Measurements from ENCODE around the gene TRIM29.
A peak's percentile ranks its signal among the peaks of the same experiment; 100 is the strongest.

The TRIM29 gene

GRCh38 chr11:120106354-120107150 is 31.4 kb downstream of the TRIM29 start:
- Histone ChIP-seq H3K9me3 (ENCODE audit: insufficient read depth, low read length) (no peaks in the 10 kb centered on the region), H3K4me1 (ENCODE audit: insufficient read depth, insufficient read length) (peaks cover 10% of the 10 kb centered on the region), H3K9ac (ENCODE audit: insufficient read length, low read depth) (peak overlapping the region; percentile 2), H3K36me3 (ENCODE audit: insufficient read depth, insufficient read length, low read length) (no peaks in the 10 kb centered on the region), H3K27me3 (ENCODE audit: insufficient read depth, insufficient read length) (peaks cover 38% of the 10 kb centered on the region), H3K4me3 (ENCODE audit: insufficient read length, low read depth) (no peak overlapping the region)
- TF ChIP-seq YY1 (IDR thresholded peaks at IDR 0.05; ENCODE audit: insufficient read depth, insufficient read length) (no peak), ZNF274 (IDR thresholded peaks at IDR 0.05; ENCODE audit: low read depth, low read length) (no peak), SUZ12 (IDR thresholded peaks at IDR 0.05; ENCODE audit: extremely low read depth, insufficient read depth, insufficient read length) (no peak)
- DNase-seq (ENCODE audit: low read depth, low spot score) = no peak

GRCh38 chr11:120105576-120105975 is 32.3 kb downstream of the TRIM29 start:
- Histone ChIP-seq H3K27me3 (ENCODE audit: insufficient read depth, insufficient read length) (peaks cover 30% of the 10 kb centered on the region), H3K9me3 (ENCODE audit: insufficient read depth, low read length) (no peaks in the 10 kb centered on the region), H3K4me1 (ENCODE audit: insufficient read depth, insufficient read length) (peaks cover 10% of the 10 kb centered on the region), H3K4me3 (ENCODE audit: insufficient read length, low read depth) (no peak overlapping the region), H3K9ac (ENCODE audit: insufficient read length, low read depth) (no peak overlapping the region), H3K36me3 (ENCODE audit: insufficient read depth, insufficient read length, low read length) (no peaks in the 10 kb centered on the region)
- DNase-seq (ENCODE audit: low read depth, low spot score) = no peak
- no peak for TF ChIP-seq SUZ12 (IDR thresholded peaks at IDR 0.05; ENCODE audit: extremely low read depth, insufficient read depth, insufficient read length)

- peaks cover 10% of the 10 kb centered on the region for H3K4me1 ChIP-seq (ENCODE audit: insufficient read depth, insufficient read length)
- H3K9ac ChIP-seq (ENCODE audit: insufficient read length, low read depth) = no peak overlapping the region
- H3K9me3 ChIP-seq (ENCODE audit: insufficient read depth, low read length) = no peaks in the 10 kb centered on the region
- no peak for TF ChIP-seq YY1 (IDR thresholded peaks at IDR 0.05; ENCODE audit: insufficient read depth, insufficient read length)
- no peak for TF ChIP-seq SUZ12 (IDR thresholded peaks at IDR 0.05; ENCODE audit: extremely low read depth, insufficient read depth, insufficient read length)
- no peak for TF ChIP-seq ZNF274 (IDR thresholded peaks at IDR 0.05; ENCODE audit: low read depth, low read length)
- no peaks in the 10 kb centered on the region for H3K36me3 ChIP-seq (ENCODE audit: insufficient read depth, insufficient read length, low read length)
- H3K4me3 ChIP-seq (ENCODE audit: insufficient read length, low read depth) = no peak overlapping the region
- DNase-seq (ENCODE audit: low read depth, low spot score) = no peak
- peaks cover 30% of the 10 kb centered on the region for H3K27me3 ChIP-seq (ENCODE audit: insufficient read depth, insufficient read length)
These were observed 33.8 kb downstream of the TRIM29 start for GRCh38 chr11:120104041-120104565.

- TF ChIP-seq ZNF274 (IDR thresholded peaks at IDR 0.05; ENCODE audit: low read depth, low read length) = no peak
- no peak for TF ChIP-seq YY1 (IDR thresholded peaks at IDR 0.05; ENCODE audit: insufficient read depth, insufficient read length)
- no peak for TF ChIP-seq SUZ12 (IDR thresholded peaks at IDR 0.05; ENCODE audit: extremely low read depth, insufficient read depth, insufficient read length)
- Histone ChIP-seq H3K27me3 (ENCODE audit: insufficient read depth, insufficient read length) (peaks cover 39% of the 10 kb centered on the region), H3K4me1 (ENCODE audit: insufficient read depth, insufficient read length) (peaks cover 13% of the 10 kb centered on the region), H3K9me3 (ENCODE audit: insufficient read depth, low read length) (no peaks in the 10 kb centered on the region), H3K4me3 (ENCODE audit: insufficient read length, low read depth) (no peak overlapping the region), H3K9ac (ENCODE audit: insufficient read length, low read depth) (no peak overlapping the region), H3K36me3 (ENCODE audit: insufficient read depth, insufficient read length, low read length) (no peaks in the 10 kb centered on the region)
- no peak for DNase-seq (ENCODE audit: low read depth, low spot score)
These were observed 35.1 kb downstream of the TRIM29 start for GRCh38 chr11:120102864-120103122.

GRCh38 chr11:120102050-120102863 is 35.7 kb downstream of the TRIM29 start:
- Histone ChIP-seq H3K4me1 (ENCODE audit: insufficient read depth, insufficient read length) (peaks cover 13% of the 10 kb centered on the region), H3K27me3 (ENCODE audit: insufficient read depth, insufficient read length) (peaks cover 39% of the 10 kb centered on the region), H3K4me3 (ENCODE audit: insufficient read length, low read depth) (no peak overlapping the region), H3K36me3 (ENCODE audit: insufficient read depth, insufficient read length, low read length) (no peaks in the 10 kb centered on the region), H3K9ac (ENCODE audit: insufficient read length, low read depth) (no peak overlapping the region), H3K9me3 (ENCODE audit: insufficient read depth, low read length) (no peaks in the 10 kb centered on the region)
- no peak for DNase-seq (ENCODE audit: low read depth, low spot score)
- no peak for TF ChIP-seq ZNF274 (IDR thresholded peaks at IDR 0.05; ENCODE audit: low read depth, low read length)

- no peak overlapping the region for H3K4me3 ChIP-seq (ENCODE audit: insufficient read length, low read depth)
- TF ChIP-seq YY1 (IDR thresholded peaks at IDR 0.05; ENCODE audit: insufficient read depth, insufficient read length) = no peak
- TF ChIP-seq ZNF274 (IDR thresholded peaks at IDR 0.05; ENCODE audit: low read depth, low read length) = no peak
- TF ChIP-seq SUZ12 (IDR thresholded peaks at IDR 0.05; ENCODE audit: extremely low read depth, insufficient read depth, insufficient read length) = no peak
- H3K36me3 ChIP-seq (ENCODE audit: insufficient read depth, insufficient read length, low read length) = no peaks in the 10 kb centered on the region
- peaks cover 34% of the 10 kb centered on the region for H3K27me3 ChIP-seq (ENCODE audit: insufficient read depth, insufficient read length)
- H3K4me1 ChIP-seq (ENCODE audit: insufficient read depth, insufficient read length) = peaks cover 21% of the 10 kb centered on the region
- DNase-seq (ENCODE audit: low read depth, low spot score) = no peak
- no peak overlapping the region for H3K9ac ChIP-seq (ENCODE audit: insufficient read length, low read depth)
- no peaks in the 10 kb centered on the region for H3K9me3 ChIP-seq (ENCODE audit: insufficient read depth, low read length)
These were observed 39.4 kb downstream of the TRIM29 start for GRCh38 chr11:120098503-120099020.

GRCh38 chr11:120097721-120098385 is 40.1 kb downstream of the TRIM29 start:
- H3K4me1 ChIP-seq (ENCODE audit: insufficient read depth, insufficient read length) = peaks cover 21% of the 10 kb centered on the region
- no peak for TF ChIP-seq ZNF274 (IDR thresholded peaks at IDR 0.05; ENCODE audit: low read depth, low read length)
- DNase-seq (ENCODE audit: low read depth, low spot score) = no peak
- no peaks in the 10 kb centered on the region for H3K36me3 ChIP-seq (ENCODE audit: insufficient read depth, insufficient read length, low read length)
- no peak overlapping the region for H3K9ac ChIP-seq (ENCODE audit: insufficient read length, low read depth)
- no peaks in the 10 kb centered on the region for H3K9me3 ChIP-seq (ENCODE audit: insufficient read depth, low read length)
- no peak overlapping the region for H3K4me3 ChIP-seq (ENCODE audit: insufficient read length, low read depth)
- peaks cover 34% of the 10 kb centered on the region for H3K27me3 ChIP-seq (ENCODE audit: insufficient read depth, insufficient read length)
